ENCODE data around the gene CNOT3. TPM values are rescaled to one million over a fixed set of nuclear protein-coding genes. Genes with fewer than 3 reads are reported as not detected.

CNOT3 gene
- total and polyA plus RNA-seq, 2 of the 13 experiments (the other 11 are each of a cell fraction or from before 2014, with no cell fraction given): 4.3 to 5.8 TPM

DNA sequence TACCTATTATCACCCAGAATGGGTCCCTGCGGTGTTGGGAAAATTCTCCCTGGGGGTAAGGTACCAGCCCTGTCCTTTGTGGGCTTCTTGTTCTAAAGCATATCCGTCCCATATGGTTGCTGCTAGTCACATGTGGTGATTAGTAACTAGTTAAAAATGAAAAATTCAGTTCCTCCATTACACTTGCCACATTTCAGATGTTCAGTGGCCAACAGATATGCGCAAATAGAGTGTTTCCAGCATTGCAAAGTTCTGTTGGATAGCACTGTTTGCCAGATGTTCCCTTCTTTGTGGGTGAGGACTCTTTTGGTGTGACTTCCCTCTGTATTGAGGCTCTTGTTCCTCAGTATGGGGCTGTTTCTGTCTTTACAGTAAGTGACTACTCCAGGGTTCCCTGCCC, 3.8 kb downstream of the CNOT3 start:
- no TSS peak for BruUV-seq (replicated peaks)
- POLR2A ChIA-PET: no interaction called here
- Histone ChIP-seq H3K9me3 (ENCODE audit: low read length) (no peaks in the 10 kb centered on the region), H3K4me1 (ENCODE audit: insufficient read depth, low read length) (peaks cover 29% of the 10 kb centered on the region), H3K27ac (ENCODE audit: extremely low read length, insufficient read depth, low read length) (no peak overlapping the region), H3K4me2 (ENCODE audit: low read depth, low read length) (no peak overlapping the region), H3K36me3 (replicated peaks in 1 of 2; ENCODE audit: control insufficient read depth in 1 of 2, insufficient read depth in 2 of 2, low read length in 2 of 2) (peaks cover 48 to 68% of the 10 kb centered on the region in 2 experiments), H3K79me2 (ENCODE audit: insufficient read depth, low read length) (peaks cover 39% of the 10 kb centered on the region), H4K20me1 (ENCODE audit: insufficient read depth, low read length) (peaks cover 11% of the 10 kb centered on the region; the same call in 1 of the 2 replicates), H2AFZ (ENCODE audit: low read length) (no peak overlapping the region), H3K27me3 (ENCODE audit: control insufficient read depth in 1 of 2, insufficient read depth in 2 of 2, low read length in 2 of 2) (no peaks in the 10 kb centered on the region; a peak in 1 of 5 replicates), H3K4me3 (replicated peaks in 1 of 3; ENCODE audit: insufficient read depth in 1 of 3, low read depth in 2 of 3, low read length in 3 of 3) (no peak overlapping the region), H3K9ac (ENCODE audit: insufficient read depth, low read depth, low read length) (no peak overlapping the region)
- intact Hi-C loops (cut with micrococcal nuclease; ENCODE audit: unreplicated experiment): no loop called here
- DNase-seq (ENCODE audit: low spot score) (no peak), ATAC-seq (no peak), FAIRE-seq (no peak)
- in situ Hi-C loops (cut with HindIII; ENCODE audit: extremely low pct_ligation_motif_present, low pct_unique_long_range_greater_than_20kb): no loop called here
- CTCF ChIA-PET (ENCODE audit: low intra/inter-chr PET ratio, low total read pairs): no interaction called here
- WGBS (ENCODE audit: low lambda C conversion rate): 96% methylated on average over 3 of the region's 3 CpGs
- TF ChIP-seq SP4 (CRISPR knock-in tag; IDR thresholded peaks at IDR 0.05) (no peak), ZNF775 (CRISPR knock-in tag; IDR thresholded peaks at IDR 0.05; ENCODE audit: borderline replicate concordance) (no peak), PAWR (CRISPR knock-in tag; IDR thresholded peaks at IDR 0.05; ENCODE audit: borderline replicate concordance) (no peak), HNRNPUL1 (IDR thresholded peaks at IDR 0.05; ENCODE audit: low read depth, low read length) (no peak)
- TF ChIP-seq, protein P1, sequence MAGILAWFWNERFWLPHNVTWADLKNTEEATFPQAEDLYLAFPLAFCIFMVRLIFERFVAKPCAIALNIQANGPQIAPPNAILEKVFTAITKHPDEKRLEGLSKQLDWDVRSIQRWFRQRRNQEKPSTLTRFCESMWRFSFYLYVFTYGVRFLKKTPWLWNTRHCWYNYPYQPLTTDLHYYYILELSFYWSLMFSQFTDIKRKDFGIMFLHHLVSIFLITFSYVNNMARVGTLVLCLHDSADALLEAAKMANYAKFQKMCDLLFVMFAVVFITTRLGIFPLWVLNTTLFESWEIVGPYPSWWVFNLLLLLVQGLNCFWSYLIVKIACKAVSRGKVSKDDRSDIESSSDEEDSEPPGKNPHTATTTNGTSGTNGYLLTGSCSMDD (CRISPR knock-in tag; IDR thresholded peaks at IDR 0.05): no peak

DNA sequence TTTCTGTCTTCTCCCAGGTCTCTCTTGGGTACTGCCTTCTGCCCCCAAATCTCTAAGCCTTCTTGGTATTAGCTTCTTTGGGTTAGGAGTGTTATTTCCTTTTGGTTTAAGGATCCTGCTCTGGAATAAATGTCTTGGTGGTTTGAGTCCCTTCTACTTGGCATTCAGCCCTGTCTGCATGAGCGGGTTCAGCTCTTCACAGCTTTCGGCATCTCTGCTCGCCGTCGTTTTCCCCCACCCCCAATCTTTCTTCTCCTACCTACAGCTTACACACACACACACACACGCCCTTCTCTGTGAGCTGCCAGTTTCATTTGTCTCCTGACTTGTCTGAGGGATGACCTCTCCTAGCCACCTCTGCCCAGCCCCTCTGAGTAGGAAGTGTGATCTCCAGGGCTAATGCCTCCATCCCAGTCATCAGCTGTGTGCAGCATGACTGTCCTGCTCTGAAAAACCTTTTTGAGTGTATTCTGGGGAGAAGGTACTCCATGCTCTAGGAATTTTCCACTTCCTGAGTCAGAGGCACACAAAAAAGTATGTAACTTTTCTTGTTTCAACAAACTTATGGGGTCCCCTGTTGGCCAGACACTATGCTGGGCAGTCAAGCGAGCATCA, 4.7 kb downstream of the CNOT3 start:
- POLR2A ChIA-PET: no interaction called here
- no peak for DNase-seq (ENCODE audit: low spot score)
- Histone ChIP-seq H3K9me3 (ENCODE audit: low read length) (no peaks in the 10 kb centered on the region), H3K36me3 (replicated peaks in 1 of 2; ENCODE audit: control insufficient read depth in 1 of 2, insufficient read depth in 2 of 2, low read length in 2 of 2) (peaks cover 57 to 77% of the 10 kb centered on the region in 2 experiments), H4K20me1 (ENCODE audit: insufficient read depth, low read length) (peaks cover 11% of the 10 kb centered on the region; the same call in 1 of the 2 replicates), H3K27ac (ENCODE audit: extremely low read length, insufficient read depth, low read length) (no peak overlapping the region), H3K4me1 (ENCODE audit: insufficient read depth, low read length) (peaks cover 29% of the 10 kb centered on the region), H3K4me2 (ENCODE audit: low read depth, low read length) (no peak overlapping the region), H3K9ac (ENCODE audit: insufficient read depth, low read depth, low read length) (no peak overlapping the region), H2AFZ (ENCODE audit: low read length) (no peak overlapping the region), H3K79me2 (ENCODE audit: insufficient read depth, low read length) (peaks cover 39% of the 10 kb centered on the region), H3K27me3 (ENCODE audit: control insufficient read depth in 1 of 2, insufficient read depth in 2 of 2, low read length in 2 of 2) (no peaks in the 10 kb centered on the region), H3K4me3 (replicated peaks in 1 of 3; ENCODE audit: insufficient read depth in 1 of 3, low read depth in 2 of 3, low read length in 3 of 3) (no peak overlapping the region)
- CTCF ChIA-PET (ENCODE audit: low intra/inter-chr PET ratio, low total read pairs): no interaction called here
- in situ Hi-C loops (cut with HindIII; ENCODE audit: extremely low pct_ligation_motif_present, low pct_unique_long_range_greater_than_20kb) (no loop called here), intact Hi-C loops (cut with micrococcal nuclease; ENCODE audit: unreplicated experiment) (no loop called here)
- WGBS (ENCODE audit: low lambda C conversion rate): 94% methylated on average over 7 of the region's 7 CpGs
- no peak for FAIRE-seq
- BruUV-seq (replicated peaks): no TSS peak
- ATAC-seq: no peak
- TF ChIP-seq ARNT2 (CRISPR knock-in tag; IDR thresholded peaks at IDR 0.05; ENCODE audit: low read depth) (no peak), SIX4 (CRISPR knock-in tag; IDR thresholded peaks at IDR 0.05) (no peak), ZSCAN30 (CRISPR knock-in tag; IDR thresholded peaks at IDR 0.05) (no peak), ZBTB7B (CRISPR knock-in tag; IDR thresholded peaks at IDR 0.05) (no peak), ZNF891 (CRISPR knock-in tag; IDR thresholded peaks at IDR 0.05) (no peak), NONO (IDR thresholded peaks at IDR 0.05) (no peak), NONO (CRISPR knock-in tag; conservative IDR thresholded peaks at IDR 0.05) (no peak), PHF5A (CRISPR knock-in tag; IDR thresholded peaks at IDR 0.05; ENCODE audit: low read depth, unreplicated experiment) (no peak), ZNF672 (CRISPR knock-in tag; IDR thresholded peaks at IDR 0.05) (no peak), NFIB (CRISPR knock-in tag; IDR thresholded peaks at IDR 0.05; ENCODE audit: borderline replicate concordance) (no peak), SRSF1 (optimal IDR thresholded peaks at IDR 0.05; ENCODE audit: low read depth, low read length) (no peak)
- TF ChIP-seq, protein P2, sequence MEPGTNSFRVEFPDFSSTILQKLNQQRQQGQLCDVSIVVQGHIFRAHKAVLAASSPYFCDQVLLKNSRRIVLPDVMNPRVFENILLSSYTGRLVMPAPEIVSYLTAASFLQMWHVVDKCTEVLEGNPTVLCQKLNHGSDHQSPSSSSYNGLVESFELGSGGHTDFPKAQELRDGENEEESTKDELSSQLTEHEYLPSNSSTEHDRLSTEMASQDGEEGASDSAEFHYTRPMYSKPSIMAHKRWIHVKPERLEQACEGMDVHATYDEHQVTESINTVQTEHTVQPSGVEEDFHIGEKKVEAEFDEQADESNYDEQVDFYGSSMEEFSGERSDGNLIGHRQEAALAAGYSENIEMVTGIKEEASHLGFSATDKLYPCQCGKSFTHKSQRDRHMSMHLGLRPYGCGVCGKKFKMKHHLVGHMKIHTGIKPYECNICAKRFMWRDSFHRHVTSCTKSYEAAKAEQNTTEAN (CRISPR knock-in tag; conservative IDR thresholded peaks at IDR 0.05): no peak
- TF ChIP-seq, protein P3, sequence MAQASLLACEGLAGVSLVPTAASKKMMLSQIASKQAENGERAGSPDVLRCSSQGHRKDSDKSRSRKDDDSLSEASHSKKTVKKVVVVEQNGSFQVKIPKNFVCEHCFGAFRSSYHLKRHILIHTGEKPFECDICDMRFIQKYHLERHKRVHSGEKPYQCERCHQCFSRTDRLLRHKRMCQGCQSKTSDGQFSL (CRISPR knock-in tag; IDR thresholded peaks at IDR 0.05): no peak

Data from HepG2 (cell line).